Small intestine (tissue), 7 donors: ENCODE measurements around the gene UGT1A7. TPM values are rescaled to one million over a fixed set of nuclear protein-coding genes. Genes with fewer than 3 reads are reported as not detected.
"Not testable (repeated sequence)": the region's sequence is repeated elsewhere in the genome, so short reads cannot be mapped to it uniquely, and the experiment has no call there.

Source experiments
- DNase-seq, 2 donors: peaks; one replicate each; pipeline versions ENCODE4 v3.0.0 to v3.0.0-alpha.2; 2013
- FAIRE-seq: peaks from 2 replicates; lab custom pipeline; 2012; peaks lifted over from hg19 to GRCh38; lab: Jason Lieb, UNC
- H3K27ac ChIP-seq, 3 donors: one replicate each; pipeline ENCODE4 v1.5.1; 2013; ENCODE audit warnings: low read length in 2 of 3, mild to moderate bottlenecking in 2 of 3, control low read depth in 1 of 3, inconsistent platforms in 1 of 3, low read depth in 1 of 3, moderate library complexity in 1 of 3
- H3K27me3 ChIP-seq, 3 donors: one replicate each; pipeline ENCODE4 v1.6.1; 2013; ENCODE audit warnings: low read length in 3 of 3, inconsistent platforms in 1 of 3; ENCODE audit not compliant: control insufficient read depth in 3 of 3, insufficient read depth in 3 of 3
- H3K36me3 ChIP-seq, 3 donors: one replicate each; pipeline ENCODE4 v1.6.1; 2013; ENCODE audit warnings: low read length in 3 of 3, inconsistent platforms in 1 of 3, low read depth in 1 of 3, mild to moderate bottlenecking in 1 of 3, moderate library complexity in 1 of 3; ENCODE audit not compliant: control insufficient read depth in 3 of 3, insufficient read depth in 2 of 3
- H3K4me1 ChIP-seq, 3 donors: one replicate each; pipeline ENCODE4 v1.6.1; 2013; ENCODE audit warnings: low read length in 2 of 3, inconsistent platforms in 1 of 3, low read depth in 1 of 3, mild to moderate bottlenecking in 1 of 3, moderate library complexity in 1 of 3; ENCODE audit not compliant: control insufficient read depth in 3 of 3, insufficient read depth in 2 of 3
- H3K4me3 ChIP-seq, 3 donors: one replicate each; pipeline ENCODE4 v1.5.1; 2013; ENCODE audit warnings: low read length in 3 of 3, control low read depth in 1 of 3, inconsistent platforms in 1 of 3, low read depth in 1 of 3, mild to moderate bottlenecking in 1 of 3, moderate library complexity in 1 of 3
- H3K9me3 ChIP-seq, 2 donors: one replicate each; pipeline ENCODE4 v1.6.1; 2013; ENCODE audit warnings: low read depth in 1 of 2, low read length in 1 of 2; ENCODE audit not compliant: control insufficient read depth in 2 of 2, insufficient read depth in 1 of 2
- WGBS, 3 donors: extraction: QIAGEN DNeasy Blood & Tissue Kit; methylation state at CpG; one replicate each; pipeline ENCODE4 v1.1.7; 2013; 5-methylcytosine and 5-hydroxymethylcytosine counted together
- polyA plus RNA-seq, 4 donors: library from polyadenylated mRNA; stranded (reverse) in 3 of 4; unstranded in 1 of 4; fragments of 200-250 nt in 3 of 4; fragments of 120-200 nt in 1 of 4; gene quantifications; one replicate each; pipeline versions ENCODE4 v1.2.1 to v1.2.3, GENCODE V29; 2013
- donor health status: healthy with polysubstance abuse.
- donor health status: control.
- donor health status: control.
- donor health status: Bipolar disorder and iron deficiency.
- donor health status: healthy.

The UGT1A7 gene
- polyA plus RNA-seq, 4 donors: 0.03 to 9.6 (median 0.19) TPM; not detected in 1

GRCh38 chr2:233654501-233654900, 27.2 kb upstream of the UGT1A7 start:
- FAIRE-seq (no peak), DNase-seq (no peak)
- no peaks in the 10 kb centered on the region for H3K4me1 ChIP-seq
- no peaks in the 10 kb centered on the region for H3K36me3 ChIP-seq
- no peak overlapping the region for H3K4me3 ChIP-seq
- H3K27me3 ChIP-seq: no peaks in the 10 kb centered on the region
- H3K27ac ChIP-seq: no peak overlapping the region
- H3K9me3 ChIP-seq: no peaks in the 10 kb centered on the region
- 55 to 69% (median 67%) methylated on average over 6 of the region's 6 CpGs for WGBS, 3 donors

- H3K4me3 ChIP-seq: no peak overlapping the region
Observed at GRCh38 chr2:233655043-233655442, 26.7 kb upstream of the UGT1A7 start.

GRCh38 chr2:233655943-233656342, 25.8 kb upstream of the UGT1A7 start:
- 93 to 96% (median 95%) methylated on average over 3 of the region's 3 CpGs for WGBS, 3 donors
- H3K27me3 ChIP-seq, H3K9me3 ChIP-seq, H3K4me1 ChIP-seq, FAIRE-seq, H3K27ac ChIP-seq, H3K4me3 ChIP-seq, H3K36me3 ChIP-seq, DNase-seq: not testable (repeated sequence)

More at GRCh38 chr2:233655043-233655442, 26.7 kb upstream of the UGT1A7 start:
- H3K9me3 ChIP-seq: no peaks in the 10 kb centered on the region
- no peaks in the 10 kb centered on the region for H3K36me3 ChIP-seq
- no peaks in the 10 kb centered on the region for H3K27me3 ChIP-seq
- no peak overlapping the region for H3K27ac ChIP-seq
- WGBS, 3 donors: 20 to 44% (median 23%) methylated on average over 1 of the region's 1 CpG
- FAIRE-seq (no peak), DNase-seq (peak in 1 of 2 donors; percentile 68)
- no peaks in the 10 kb centered on the region for H3K4me1 ChIP-seq

GRCh38 chr2:233656443-233656842, 25.3 kb upstream of the UGT1A7 start:
- no peak overlapping the region for H3K4me3 ChIP-seq
- no peak overlapping the region for H3K27ac ChIP-seq
- no peaks in the 10 kb centered on the region for H3K4me1 ChIP-seq
- 73 to 88% (median 81%) methylated on average over 10 of the region's 10 CpGs for WGBS, 3 donors
- H3K36me3 ChIP-seq: no peaks in the 10 kb centered on the region
- FAIRE-seq (no peak), DNase-seq (no peak)
- no peaks in the 10 kb centered on the region for H3K9me3 ChIP-seq
- no peaks in the 10 kb centered on the region for H3K27me3 ChIP-seq

- Histone ChIP-seq H3K4me1 (no peaks in the 10 kb centered on the region), H3K4me3 (no peak overlapping the region), H3K27ac (no peak overlapping the region), H3K9me3 (peaks cover 0 to 5% of the 10 kb centered on the region in 2 donors), H3K27me3 (no peaks in the 10 kb centered on the region), H3K36me3 (no peaks in the 10 kb centered on the region)
- DNase-seq (no peak), FAIRE-seq (no peak)
Observed at GRCh38 chr2:233658610-233659009, 23.1 kb upstream of the UGT1A7 start.

GRCh38 chr2:233663911-233664310, 17.8 kb upstream of the UGT1A7 start:
- DNase-seq (peak in 1 of 2 donors; percentile 56), FAIRE-seq (no peak)
- Histone ChIP-seq H3K27me3 (no peaks in the 10 kb centered on the region), H3K4me1 (no peaks in the 10 kb centered on the region), H3K9me3 (peaks cover 0 to 5% of the 10 kb centered on the region in 2 donors), H3K27ac (no peak overlapping the region), H3K36me3 (no peaks in the 10 kb centered on the region), H3K4me3 (no peak overlapping the region)
- 43 to 58% (median 48%) methylated on average over 1 of the region's 1 CpG for WGBS, 3 donors

GRCh38 chr2:233668605-233669260, 13.0 kb upstream of the UGT1A7 start:
- Histone ChIP-seq H3K27me3 (no peaks in the 10 kb centered on the region), H3K9me3 (no peaks in the 10 kb centered on the region), H3K27ac (no peak overlapping the region), H3K4me3 (no peak overlapping the region), H3K4me1 (no peaks in the 10 kb centered on the region), H3K36me3 (no peaks in the 10 kb centered on the region)
- DNase-seq (peak in 1 of 2 donors; percentile 19), FAIRE-seq (no peak)
- WGBS, 3 donors: 72 to 83% (median 78%) methylated on average over 4 of the region's 4 CpGs

- H3K4me1 ChIP-seq: no peaks in the 10 kb centered on the region
- DNase-seq (no peak), FAIRE-seq (no peak)
- peaks cover 0 to 1% (median 0%) of the 10 kb centered on the region in 3 donors for H3K27me3 ChIP-seq
- no peak within 1 kb of the TSS for H3K4me3 ChIP-seq
- 84 to 92% (median 90%) methylated on average over 5 of the region's 5 CpGs for WGBS, 3 donors
- no peak within 1 kb of the TSS for H3K27ac ChIP-seq
- no peaks in the 10 kb centered on the region for H3K9me3 ChIP-seq
- no peaks in the 10 kb centered on the region for H3K36me3 ChIP-seq
Observed at GRCh38 chr2:233671290-233672161, 10.2 kb upstream of the UGT1A7 start, which contains the start of gene UGT1A9. Gene UGT1A9, plus strand, starts transcription at chr2:233671898. Its CDS starts 37 bp downstream, at chr2:233671935.
